Measurements from ENCODE around the gene OR5H6. TPM values are rescaled to one million over a fixed set of nuclear protein-coding genes. Genes with fewer than 3 reads are reported as not detected.

Gene OR5H6
- total and polyA plus RNA-seq, 2 donors (not counting 1 experiment from before 2014, with no cell fraction given) = not detected

DNA sequence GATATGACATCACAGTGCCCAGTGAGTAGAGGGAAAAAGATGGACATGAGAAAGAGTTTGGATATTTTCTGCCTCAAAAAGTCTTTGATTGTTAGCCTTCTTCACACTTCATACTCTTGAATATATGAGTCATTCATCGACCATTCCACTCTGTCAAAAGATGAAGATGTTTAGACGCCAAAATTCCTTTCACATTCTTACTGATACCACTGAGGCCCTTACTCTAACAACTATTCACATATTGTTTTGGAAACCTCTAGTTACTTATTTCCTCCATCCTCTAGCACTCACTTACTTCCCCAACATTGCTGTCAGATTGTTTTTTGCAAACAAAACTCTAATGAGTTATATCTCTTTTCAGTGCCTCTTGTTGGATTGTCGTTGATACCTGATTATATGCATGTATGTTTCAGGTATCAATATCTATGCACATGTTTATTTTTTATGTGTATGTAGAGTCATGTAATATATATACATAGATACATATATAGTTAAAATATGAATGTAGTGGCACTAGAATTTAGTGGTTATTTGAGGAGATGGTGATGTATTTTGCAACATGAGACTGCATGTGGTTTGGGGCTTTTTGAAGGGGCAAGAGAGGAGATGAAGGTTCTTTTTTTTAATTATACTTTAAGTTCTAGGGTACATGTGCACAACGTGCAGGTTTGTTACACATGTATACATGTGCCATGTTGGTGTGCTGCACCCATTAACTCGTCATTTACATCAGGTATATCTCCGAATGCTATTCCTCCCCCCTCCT is 40.0 kb upstream of the OR5H6 start:
- Mint-ChIP-seq H3K4me1 (no peaks in the 10 kb centered on the region), H3K9me3 (ENCODE audit: insufficient read depth) (no peaks in the 10 kb centered on the region), H3K4me3 (no peak overlapping the region), H3K27ac (no peak overlapping the region), H3K27me3 (no peaks in the 10 kb centered on the region)
- Histone ChIP-seq H3K4me1 (ENCODE audit: control insufficient read depth in 2 of 2, insufficient read depth in 2 of 2, low read length in 2 of 2) (no peaks in the 10 kb centered on the region), H3K27me3 (replicated peaks in 1 of 4; ENCODE audit: control extremely low read depth in 1 of 4, control insufficient read depth in 3 of 4, insufficient read depth in 4 of 4, low read length in 3 of 4) (no peaks in the 10 kb centered on the region), H3K9ac (ENCODE audit: low read length) (no peak overlapping the region), H3K4me3 (ENCODE audit: control extremely low read depth in 1 of 5, extremely low read depth in 1 of 5, insufficient read depth in 1 of 5, low read depth in 2 of 5, low read length in 4 of 5) (no peak overlapping the region), H3K9me3 (ENCODE audit: control extremely low read depth in 1 of 3, control insufficient read depth in 2 of 3, insufficient read depth in 1 of 3, low read length in 2 of 3) (no peaks in the 10 kb centered on the region), H3K79me2 (ENCODE audit: control insufficient read depth, insufficient read depth, low read length) (no peaks in the 10 kb centered on the region), H3K4me2 (replicated peaks; ENCODE audit: low read depth, low read length, poor library complexity, severe bottlenecking) (no peak overlapping the region), H2AFZ (ENCODE audit: insufficient read depth, low read depth, low read length, poor library complexity, severe bottlenecking) (no peak overlapping the region), H3K27ac (ENCODE audit: low read length in 2 of 2) (no peak overlapping the region), H3K36me3 (replicated peaks in 1 of 2; ENCODE audit: control extremely low read depth in 1 of 2, control insufficient read depth in 1 of 2, extremely low read depth in 1 of 2, insufficient read depth in 2 of 2, low read length in 1 of 2) (no peaks in the 10 kb centered on the region), H4K20me1 (ENCODE audit: control insufficient read depth, insufficient read depth, low read length, poor library complexity, severe bottlenecking) (no peaks in the 10 kb centered on the region)
- no peak for ATAC-seq (ENCODE audit: low read depth)
- CTCF ChIA-PET = no interaction called here
- TF ChIP-seq CTCF (IDR thresholded peaks at IDR 0.05) = no peak
- no peak for TF ChIP-seq EZH2 (IDR thresholded peaks at IDR 0.05; ENCODE audit: borderline replicate concordance, insufficient read depth, low read depth, low read length, poor library complexity, severe bottlenecking)
- WGBS (ENCODE audit: insufficient coverage) = 93% methylated on average over 2 of the region's 6 CpGs
- intact Hi-C loops (cut with micrococcal nuclease) = no loop called here
- DNase-seq = no peak
- POLR2A ChIA-PET = no interaction called here

DNA sequence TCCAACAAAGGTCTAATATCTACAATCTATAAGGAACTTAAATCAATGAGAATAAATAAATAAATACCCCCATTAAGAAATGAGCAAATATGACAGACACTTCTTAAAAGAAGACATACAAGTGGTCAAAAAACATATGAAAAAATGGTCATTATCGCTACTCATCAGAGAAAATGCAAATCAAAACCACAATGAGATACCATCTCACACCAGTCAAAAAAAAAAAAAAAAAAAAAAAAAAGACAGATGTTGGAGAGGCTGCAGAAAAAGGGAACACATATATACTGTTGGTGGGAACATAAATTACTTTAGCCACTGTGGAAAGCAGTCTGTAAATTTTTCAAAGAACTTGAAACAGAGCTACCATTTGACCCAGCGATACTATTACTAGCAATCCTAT is 31.6 kb upstream of the OR5H6 start:
- H2AFZ ChIP-seq (ENCODE audit: insufficient read depth, low read depth, low read length, poor library complexity, severe bottlenecking) = no peak overlapping the region
- H3K4me1 ChIP-seq (ENCODE audit: control insufficient read depth in 2 of 2, insufficient read depth in 2 of 2, low read length in 2 of 2) = no peaks in the 10 kb centered on the region
- TF ChIP-seq CTCF (IDR thresholded peaks at IDR 0.05) = no peak
- no peak for TF ChIP-seq EZH2 (IDR thresholded peaks at IDR 0.05; ENCODE audit: borderline replicate concordance, insufficient read depth, low read depth, low read length, poor library complexity, severe bottlenecking)
- H3K4me2 ChIP-seq (replicated peaks; ENCODE audit: low read depth, low read length, poor library complexity, severe bottlenecking) = no peak overlapping the region
- H3K9me3 ChIP-seq (ENCODE audit: control extremely low read depth in 1 of 3, control insufficient read depth in 2 of 3, insufficient read depth in 1 of 3, low read length in 2 of 3) = no peaks in the 10 kb centered on the region
- no peaks in the 10 kb centered on the region for H3K79me2 ChIP-seq (ENCODE audit: control insufficient read depth, insufficient read depth, low read length)
- DNase-seq (no peak), ATAC-seq (ENCODE audit: low read depth) (no peak)
- no peaks in the 10 kb centered on the region for H3K27me3 ChIP-seq (replicated peaks in 1 of 4; ENCODE audit: control extremely low read depth in 1 of 4, control insufficient read depth in 3 of 4, insufficient read depth in 4 of 4, low read length in 3 of 4)
- Mint-ChIP-seq H3K4me1 (no peaks in the 10 kb centered on the region), H3K27ac (no peak overlapping the region), H3K27me3 (no peaks in the 10 kb centered on the region), H3K9me3 (ENCODE audit: insufficient read depth) (no peaks in the 10 kb centered on the region), H3K4me3 (no peak overlapping the region)
- intact Hi-C loops (cut with micrococcal nuclease) = no loop called here
- H3K27ac ChIP-seq (ENCODE audit: low read length in 2 of 2) = no peak overlapping the region
- H3K4me3 ChIP-seq (ENCODE audit: control extremely low read depth in 1 of 5, extremely low read depth in 1 of 5, insufficient read depth in 1 of 5, low read depth in 2 of 5, low read length in 4 of 5) = no peak overlapping the region
- no peaks in the 10 kb centered on the region for H4K20me1 ChIP-seq (ENCODE audit: control insufficient read depth, insufficient read depth, low read length, poor library complexity, severe bottlenecking)
- no peaks in the 10 kb centered on the region for H3K36me3 ChIP-seq (replicated peaks in 1 of 2; ENCODE audit: control extremely low read depth in 1 of 2, control insufficient read depth in 1 of 2, extremely low read depth in 1 of 2, insufficient read depth in 2 of 2, low read length in 1 of 2)
- H3K9ac ChIP-seq (ENCODE audit: low read length) = no peak overlapping the region
- ChIA-PET CTCF (no interaction called here), POLR2A (no interaction called here)
- no CpG with 5 or more reads among the region's 2 CpGs for WGBS (ENCODE audit: insufficient coverage)

All from B cell (primary cell).